ENCODE measurements around the gene HERC2. TPM values are rescaled to one million over a fixed set of nuclear protein-coding genes. Genes with fewer than 3 reads are reported as not detected.
"Not testable (repeated sequence)": the region's sequence is repeated elsewhere in the genome, so short reads cannot be mapped to it uniquely, and the experiment has no call there.

HERC2 gene
- total RNA-seq, 2 experiments from 2014 or later, result 36.0 to 36.5 TPM

DNA sequence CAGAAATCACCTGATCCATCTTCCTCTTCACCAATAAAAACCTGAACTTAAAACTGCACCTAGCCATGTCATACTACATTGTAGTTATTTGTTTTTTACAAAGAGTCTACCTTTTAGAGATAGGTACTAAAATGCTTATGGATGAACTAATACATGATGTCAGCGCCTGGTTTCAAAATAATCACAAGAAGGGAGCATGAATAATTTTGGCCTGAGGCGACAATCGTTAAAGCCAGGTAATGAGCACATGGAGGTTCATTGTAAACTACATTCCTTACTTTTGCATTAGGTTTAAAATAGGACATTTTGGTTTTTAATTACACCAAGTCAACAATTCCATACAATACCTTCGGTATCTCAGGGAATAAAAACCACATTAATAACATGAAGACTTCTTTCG, 125.4 kb downstream of the HERC2 start:
- DNase-seq; ATAC-seq (ENCODE audit: poor library complexity); H3K4me3 ChIP-seq (ENCODE audit: low read length); H3K9me3 ChIP-seq (ENCODE audit: control insufficient read depth in 1 of 2, insufficient read depth in 1 of 2, low read length in 2 of 2); H3K4me1 ChIP-seq (ENCODE audit: insufficient read depth, low read length); H3K27ac Mint-ChIP-seq; CTCF ChIA-PET; H3K27me3 ChIP-seq (ENCODE audit: control insufficient read depth in 1 of 2, insufficient read depth in 2 of 2, low read length in 2 of 2); H3K27me3 Mint-ChIP-seq; H3K4me3 Mint-ChIP-seq; H3K9me3 Mint-ChIP-seq; POLR2A ChIA-PET; H3K4me1 Mint-ChIP-seq (ENCODE audit: low read depth); H3K27ac ChIP-seq (ENCODE audit: low read depth in 1 of 2, low read length in 2 of 2): not testable (repeated sequence)
- intact Hi-C loops (cut with DNase I, micrococcal nuclease), result loop anchor here in 1 of 2 experiments (10.0 kb wide), 1 partner anchor 48 kb away; no protein-coding TSS in a partner anchor
- peaks cover 15% of the 10 kb centered on the region for H3K36me3 ChIP-seq (ENCODE audit: insufficient read depth, low read length)
- peaks cover 81% of the 10 kb centered on the region for H3K36me3 Mint-ChIP-seq (ENCODE audit: low read depth)

DNA sequence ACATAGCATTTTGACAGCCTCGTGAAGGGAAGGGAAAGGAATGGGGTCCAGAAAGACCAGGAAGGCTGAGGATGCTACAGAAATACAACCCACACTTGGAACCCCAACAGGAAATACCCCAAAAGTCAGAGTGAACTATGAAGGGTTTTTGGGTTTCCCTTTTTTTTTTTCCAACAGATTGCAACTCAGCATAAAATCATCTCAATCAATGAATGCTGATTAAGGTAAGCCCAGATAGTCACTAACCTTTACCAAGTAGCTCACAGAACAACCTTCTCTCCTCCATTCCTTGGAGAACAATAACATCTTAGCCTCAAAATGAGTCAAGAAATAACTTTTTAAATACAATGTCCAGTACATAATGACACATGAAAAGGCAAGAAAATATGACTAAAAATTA, 129.2 kb downstream of the HERC2 start:
- Histone ChIP-seq H3K36me3 (ENCODE audit: insufficient read depth, low read length) (peaks cover 25% of the 10 kb centered on the region), H3K4me1 (ENCODE audit: insufficient read depth, low read length) (no peaks in the 10 kb centered on the region), H3K27me3 (ENCODE audit: control insufficient read depth in 1 of 2, insufficient read depth in 2 of 2, low read length in 2 of 2) (no peaks in the 10 kb centered on the region), H3K9me3 (ENCODE audit: control insufficient read depth in 1 of 2, insufficient read depth in 1 of 2, low read length in 2 of 2) (no peaks in the 10 kb centered on the region), H3K27ac (ENCODE audit: low read depth in 1 of 2, low read length in 2 of 2) (no peak overlapping the region), H3K4me3 (ENCODE audit: low read length) (no peak overlapping the region)
- peaks cover 79% of the 10 kb centered on the region for H3K36me3 Mint-ChIP-seq (ENCODE audit: low read depth)
- H3K27ac Mint-ChIP-seq, result no peak overlapping the region
- DNase-seq, result no peak
- intact Hi-C loops (cut with DNase I, micrococcal nuclease), result loop anchor here in 1 of 2 experiments (10.0 kb wide), 1 partner anchor 52 kb away; no protein-coding TSS in a partner anchor
- H3K4me1 Mint-ChIP-seq (ENCODE audit: low read depth), result no peaks in the 10 kb centered on the region
- H3K9me3 Mint-ChIP-seq, result no peaks in the 10 kb centered on the region
- no peaks in the 10 kb centered on the region for H3K27me3 Mint-ChIP-seq
- ChIA-PET CTCF (no interaction called here), POLR2A (no interaction called here)
- ATAC-seq (ENCODE audit: poor library complexity), result no peak
- no peak overlapping the region for H3K4me3 Mint-ChIP-seq
- TF ChIP-seq, protein P1, sequence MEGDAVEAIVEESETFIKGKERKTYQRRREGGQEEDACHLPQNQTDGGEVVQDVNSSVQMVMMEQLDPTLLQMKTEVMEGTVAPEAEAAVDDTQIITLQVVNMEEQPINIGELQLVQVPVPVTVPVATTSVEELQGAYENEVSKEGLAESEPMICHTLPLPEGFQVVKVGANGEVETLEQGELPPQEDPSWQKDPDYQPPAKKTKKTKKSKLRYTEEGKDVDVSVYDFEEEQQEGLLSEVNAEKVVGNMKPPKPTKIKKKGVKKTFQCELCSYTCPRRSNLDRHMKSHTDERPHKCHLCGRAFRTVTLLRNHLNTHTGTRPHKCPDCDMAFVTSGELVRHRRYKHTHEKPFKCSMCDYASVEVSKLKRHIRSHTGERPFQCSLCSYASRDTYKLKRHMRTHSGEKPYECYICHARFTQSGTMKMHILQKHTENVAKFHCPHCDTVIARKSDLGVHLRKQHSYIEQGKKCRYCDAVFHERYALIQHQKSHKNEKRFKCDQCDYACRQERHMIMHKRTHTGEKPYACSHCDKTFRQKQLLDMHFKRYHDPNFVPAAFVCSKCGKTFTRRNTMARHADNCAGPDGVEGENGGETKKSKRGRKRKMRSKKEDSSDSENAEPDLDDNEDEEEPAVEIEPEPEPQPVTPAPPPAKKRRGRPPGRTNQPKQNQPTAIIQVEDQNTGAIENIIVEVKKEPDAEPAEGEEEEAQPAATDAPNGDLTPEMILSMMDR (IDR thresholded peaks at IDR 0.05), result no peak

DNA sequence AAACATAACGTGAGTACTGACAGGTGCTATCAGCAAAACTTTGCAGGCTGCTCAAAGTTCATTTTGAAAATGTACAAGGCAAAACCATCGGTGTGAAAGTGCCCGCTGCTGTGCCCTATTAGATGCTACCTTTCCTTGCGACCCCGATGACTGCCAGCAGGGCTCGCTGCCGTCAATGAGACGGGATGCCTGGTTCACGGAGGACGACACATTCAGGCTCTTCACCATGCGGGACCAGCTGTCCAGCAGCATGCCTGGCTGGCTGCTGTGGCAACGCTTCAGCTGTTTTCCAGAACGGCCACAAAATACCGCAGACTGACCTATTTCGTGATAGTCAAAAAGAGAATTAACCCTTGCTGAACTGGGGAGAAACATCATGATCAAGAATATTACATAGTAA, 130.1 kb downstream of the HERC2 start:
- POLR2A ChIA-PET, result no interaction called here
- ATAC-seq (ENCODE audit: poor library complexity), result no peak
- peaks cover 81% of the 10 kb centered on the region for H3K36me3 Mint-ChIP-seq (ENCODE audit: low read depth)
- H3K9me3 Mint-ChIP-seq, result no peaks in the 10 kb centered on the region
- intact Hi-C loops (cut with DNase I, micrococcal nuclease), result loop anchor here in 1 of 2 experiments (10.0 kb wide), 1 partner anchor 53 kb away; no protein-coding TSS in a partner anchor
- TF ChIP-seq, protein P1 (IDR thresholded peaks at IDR 0.05), result no peak
- Histone ChIP-seq H3K36me3 (ENCODE audit: insufficient read depth, low read length) (peaks cover 32% of the 10 kb centered on the region), H3K4me3 (ENCODE audit: low read length) (no peak overlapping the region), H3K27ac (ENCODE audit: low read depth in 1 of 2, low read length in 2 of 2) (no peak overlapping the region), H3K27me3 (ENCODE audit: control insufficient read depth in 1 of 2, insufficient read depth in 2 of 2, low read length in 2 of 2) (no peaks in the 10 kb centered on the region), H3K9me3 (ENCODE audit: control insufficient read depth in 1 of 2, insufficient read depth in 1 of 2, low read length in 2 of 2) (no peaks in the 10 kb centered on the region), H3K4me1 (ENCODE audit: insufficient read depth, low read length) (no peaks in the 10 kb centered on the region)
- H3K27ac Mint-ChIP-seq, result no peak overlapping the region
- CTCF ChIA-PET, result no interaction called here
- no peak overlapping the region for H3K4me3 Mint-ChIP-seq
- H3K27me3 Mint-ChIP-seq, result no peaks in the 10 kb centered on the region
- no peaks in the 10 kb centered on the region for H3K4me1 Mint-ChIP-seq (ENCODE audit: low read depth)
- DNase-seq, result no peak

Measured in CD4-positive, alpha-beta T cell (primary cell).